HepG2 (cell line): ENCODE measurements around the gene HOXD1. TPM values are rescaled to one million over a fixed set of nuclear protein-coding genes. Genes with fewer than 3 reads are reported as not detected.

Source experiments
- ELF1 ChIP-seq: sonication (generic); formaldehyde crosslinking; IDR thresholded peaks from 2 replicates; pipeline ENCODE4 v1.4.0; 2020; ENCODE audit warnings: missing genetic modification reagents
- HINFP ChIP-seq: sonication (generic); formaldehyde crosslinking; IDR thresholded peaks from 2 replicates; pipeline ENCODE4 v1.4.0; 2020; ENCODE audit warnings: low read depth, mild to moderate bottlenecking, missing genetic modification reagents
- NFAT5 ChIP-seq: sonication (generic); formaldehyde crosslinking; IDR thresholded peaks from 2 replicates; pipeline ENCODE4 v1.4.0; 2020; ENCODE audit warnings: missing genetic modification reagents
- NFKB2 ChIP-seq: sonication (generic); formaldehyde crosslinking; IDR thresholded peaks from 2 replicates; pipeline ENCODE4 v1.4.0; 2020; ENCODE audit warnings: missing genetic modification reagents, borderline replicate concordance
- PLSCR1 ChIP-seq: sonication (generic); formaldehyde crosslinking; IDR thresholded peaks from 2 replicates; pipeline ENCODE4 v1.5.0; 2020; ENCODE audit warnings: missing genetic modification reagents, mild to moderate bottlenecking, borderline replicate concordance
- TCF12 ChIP-seq, 2 experiments: fragments of 450-650 bp in 1 of 2; sonication (generic) in 1 of 2; formaldehyde crosslinking in 1 of 2; IDR thresholded peaks; 2 replicates each; pipeline versions ENCODE4 v1.6.1 to v1.8.0; 2017 to 2022; ENCODE audit warnings: antibody characterized with exemption in 1 of 2, mild to moderate bottlenecking in 1 of 2, missing genetic modification reagents in 1 of 2, moderate library complexity in 1 of 2
- TEAD3 ChIP-seq: optimal IDR thresholded peaks from 2 replicates; pipeline ENCODE3; 2016; ENCODE audit warnings: borderline replicate concordance
- ZFX ChIP-seq: sonication (generic); formaldehyde crosslinking; IDR thresholded peaks from 2 replicates; pipeline ENCODE4 v1.4.0; 2020; ENCODE audit warnings: mild to moderate bottlenecking, low read depth, missing genetic modification reagents, moderate library complexity
- ZHX2 ChIP-seq, 2 experiments: sonication (generic) in 1 of 2; formaldehyde crosslinking in 1 of 2; IDR thresholded peaks; 2 replicates each; pipeline versions ENCODE4 v1.6.1 to v1.9.0; 2014 to 2022; ENCODE audit warnings: antibody characterized with exemption in 1 of 2, borderline replicate concordance in 1 of 2, inconsistent platforms in 1 of 2, low read depth in 1 of 2, missing genetic modification reagents in 1 of 2
- ZNF20 ChIP-seq: sonication (generic); formaldehyde crosslinking; IDR thresholded peaks from 2 replicates; pipeline ENCODE4 v1.4.0; 2020; ENCODE audit warnings: mild to moderate bottlenecking, moderate library complexity, missing genetic modification reagents
- ZNF530 ChIP-seq: sonication (generic); formaldehyde crosslinking; IDR thresholded peaks from 2 replicates; pipeline ENCODE4 v1.5.0; 2020; ENCODE audit warnings: low read depth, mild to moderate bottlenecking, missing genetic modification reagents
- ZNF841 ChIP-seq: sonication (generic); formaldehyde crosslinking; IDR thresholded peaks from 2 replicates; pipeline ENCODE4 v1.8.1; 2023; ENCODE audit warnings: missing genetic modification reagents, borderline replicate concordance
- ZSCAN31 ChIP-seq: sonication (generic); formaldehyde crosslinking; IDR thresholded peaks from 2 replicates; pipeline ENCODE4 v1.5.0; 2020; ENCODE audit warnings: low read depth, mild to moderate bottlenecking, missing genetic modification reagents
- polyA plus RNA-seq, 8 experiments: library from polyadenylated mRNA; depleted of rRNA in 3 of 8; stranded (reverse) in 7 of 8; unstranded in 1 of 8; fragments of >200 nt; fragmentation: Illumina TruSeq in 4 of 8; extraction: Trizol in 4 of 8; gene quantifications; 2 replicates each; pipeline versions ENCODE4 v1.2.1 to v1.2.3, GENCODE V29; 2011 to 2016; ENCODE audit warnings: low read depth in 4 of 8, missing spikeins in 1 of 8, mixed read lengths in 1 of 8; ENCODE audit not compliant: insufficient read depth in 1 of 8
- total RNA-seq, 5 experiments: library from RNA; depleted of rRNA; stranded (reverse); fragments of >200 nt; fragmentation: Illumina TruSeq; extraction: Trizol; gene quantifications; 2 replicates each; pipeline ENCODE4 v1.2.3, GENCODE V29; 2016; ENCODE audit warnings: low read depth in 1 of 5

The HOXD1 gene
- total and polyA plus RNA-seq, 2 of the 13 experiments (the other 11 are each of a cell fraction or from before 2014, with no cell fraction given), result 10.0 to 22.3 TPM

- TF ChIP-seq PLSCR1 (CRISPR knock-in tag) (no peak), ZSCAN31 (CRISPR knock-in tag) (peak; percentile 54; the same call in 1 of the 2 replicates), ZNF20 (CRISPR knock-in tag) (no peak), ZNF530 (CRISPR knock-in tag) (no peak), HINFP (no peak), NFKB2 (CRISPR knock-in tag) (peak; percentile 34; the same call in 1 of the 2 replicates), ZFX (peak; percentile 87), NFAT5 (CRISPR knock-in tag) (peak; percentile 67), TCF12 (IDR thresholded peaks at IDR 0.05) (no peak), TCF12 (CRISPR knock-in tag; IDR thresholded peaks at IDR 0.05) (peak; percentile 35; the same call in 1 of the 2 replicates), ZHX2 (IDR thresholded peaks at IDR 0.05; ENCODE audit: low read depth) (no peak), ZHX2 (CRISPR knock-in tag; IDR thresholded peaks at IDR 0.05; ENCODE audit: borderline replicate concordance) (no peak), ZNF841 (CRISPR knock-in tag) (no peak), ELF1 (CRISPR knock-in tag) (no peak; the same call in 1 of the 2 replicates), TEAD3 (no peak)
Observed at GRCh38 chr2:176187899-176188773, at the start of gene HOXD1 (continued).
